HG03066 (cell line): ENCODE results near the gene BCAP31.
"Not testable (repeated sequence)": the region's sequence is repeated elsewhere in the genome, so short reads cannot be mapped to it uniquely, and the experiment has no call there.

Experiments used
- ATAC-seq: cut with Tn5 transposase; IDR thresholded peaks from one replicate; pipeline ENCODE4 v1.9.1; 2021; ENCODE audit warnings: low read depth; ENCODE audit not compliant: unreplicated experiment

BCAP31 gene

DNA sequence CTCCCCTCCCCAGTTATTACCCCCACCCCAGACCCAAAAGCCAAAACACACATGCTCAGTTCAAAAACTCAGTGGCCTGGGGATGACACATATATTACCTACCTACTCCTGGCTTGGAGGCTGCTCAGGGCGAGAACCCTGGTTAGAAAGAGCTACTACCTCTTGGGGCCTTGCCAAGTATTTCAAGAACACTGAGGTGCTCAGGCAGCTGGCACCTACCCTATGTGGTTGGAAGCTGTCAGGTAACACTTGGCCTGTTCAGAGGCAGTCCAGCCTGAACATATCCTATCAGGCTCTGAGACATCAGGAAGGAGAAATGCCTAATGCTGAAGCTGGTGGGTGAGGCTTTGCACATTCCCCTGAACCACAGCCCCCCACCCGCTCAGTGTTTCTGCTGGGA lies 4.9 kb downstream of the BCAP31 start:
- no peak for ATAC-seq

DNA sequence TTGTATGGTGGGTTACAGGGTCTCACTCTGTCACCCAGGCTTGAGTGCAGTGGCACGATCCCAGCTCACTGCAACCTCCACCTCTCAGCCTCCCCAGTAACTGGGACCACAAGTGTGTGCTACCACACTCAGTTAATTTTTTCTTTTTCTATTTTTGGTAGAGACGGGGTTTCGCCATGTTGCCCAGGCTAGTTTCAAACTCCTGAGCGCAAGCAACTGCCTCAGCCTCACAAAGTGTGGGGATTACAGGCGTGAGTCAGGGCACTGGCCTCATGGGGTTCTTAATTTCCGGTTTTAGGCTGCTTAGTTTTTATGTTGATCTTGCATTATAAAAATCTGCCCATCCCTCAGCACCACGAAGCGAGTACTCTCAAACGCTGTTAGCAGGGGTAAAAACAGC lies 6.7 kb downstream of the BCAP31 start:
- ATAC-seq: no peak

DNA sequence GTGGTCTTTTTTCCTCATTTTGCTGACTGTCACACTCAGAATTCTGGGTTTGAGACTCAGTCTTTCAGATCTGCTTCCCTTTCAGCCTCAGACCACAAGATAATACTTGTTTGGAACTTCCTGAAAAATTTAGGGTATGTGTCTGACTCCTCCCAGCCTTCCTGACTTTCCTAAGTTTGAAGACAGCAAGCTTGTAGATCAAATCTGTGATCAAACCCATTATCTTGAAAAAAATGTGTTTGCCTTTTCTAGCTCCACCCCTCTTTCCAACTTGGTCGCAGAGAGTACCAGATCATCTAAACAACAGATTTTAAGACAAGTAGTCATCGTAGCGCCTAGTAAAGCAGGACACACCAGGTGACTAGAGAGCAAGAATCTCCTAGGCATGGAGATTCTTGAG lies 9.9 kb downstream of the BCAP31 start:
- ATAC-seq: no peak

DNA sequence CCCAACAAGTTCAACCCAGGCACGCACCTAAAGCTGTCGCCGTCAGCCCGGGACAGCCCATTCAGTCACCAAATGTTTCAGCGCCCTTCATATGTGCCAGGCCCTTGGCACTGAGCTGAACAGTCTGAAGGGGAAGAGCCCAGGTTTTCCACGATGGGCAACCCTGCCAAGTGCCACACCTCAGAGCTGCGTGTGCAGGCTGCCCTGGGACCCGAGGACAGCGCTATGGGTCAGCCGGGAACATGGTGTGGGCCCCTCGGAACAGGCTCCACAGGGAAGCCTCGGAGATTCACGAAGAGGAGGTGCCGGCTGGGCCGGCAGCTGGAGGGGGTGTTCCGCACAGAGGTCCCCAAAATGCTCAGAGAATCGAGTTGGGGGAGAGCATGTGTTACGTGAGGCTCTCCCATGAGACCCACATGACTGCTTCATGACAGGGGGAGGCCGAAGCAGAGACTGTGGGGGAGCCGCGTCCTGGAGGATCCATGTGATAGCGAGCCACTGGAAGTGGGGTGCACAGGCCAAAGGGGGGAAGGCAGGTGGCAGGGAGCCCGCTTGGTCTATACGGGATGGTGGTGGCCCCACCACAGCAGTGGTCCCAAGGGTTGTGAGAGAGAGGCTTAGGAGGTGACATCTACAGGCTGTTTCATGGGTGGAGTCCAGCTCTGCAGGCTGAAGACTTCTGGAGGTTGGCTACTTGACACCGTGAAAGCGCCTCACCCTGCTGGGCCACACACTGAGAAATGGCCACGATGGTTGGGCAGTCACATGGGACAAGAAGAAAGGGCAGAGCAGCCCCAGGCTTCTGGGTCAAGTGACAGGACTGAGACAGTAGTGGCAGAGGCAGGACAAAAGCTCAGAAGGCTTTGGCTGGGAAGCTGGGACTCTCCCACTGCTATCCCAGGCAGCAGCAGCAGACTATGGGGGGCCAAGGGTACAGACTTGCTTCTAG lies 14.2 kb downstream of the BCAP31 start:
- ATAC-seq: no peak

DNA sequence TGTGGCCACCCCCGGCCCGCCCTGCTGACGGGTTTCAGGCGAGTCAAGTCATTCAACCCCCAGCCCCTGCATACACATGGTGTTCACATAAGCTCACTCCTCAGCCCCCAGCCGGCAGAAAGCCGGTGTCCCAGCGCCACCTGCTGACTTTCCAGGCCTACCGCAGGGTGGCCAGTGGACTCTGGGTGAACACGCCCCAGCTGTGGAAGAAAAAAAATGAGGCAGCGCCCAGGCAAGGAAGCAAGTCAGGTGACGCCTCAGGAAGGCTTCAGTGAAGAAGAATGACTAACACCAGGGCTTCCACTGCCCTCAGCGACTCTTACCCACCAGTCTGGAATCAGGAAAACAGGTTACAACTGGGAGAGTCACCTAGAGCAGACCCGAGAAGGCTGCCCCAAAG lies 15.8 kb downstream of the BCAP31 start:
- ATAC-seq: no peak

DNA sequence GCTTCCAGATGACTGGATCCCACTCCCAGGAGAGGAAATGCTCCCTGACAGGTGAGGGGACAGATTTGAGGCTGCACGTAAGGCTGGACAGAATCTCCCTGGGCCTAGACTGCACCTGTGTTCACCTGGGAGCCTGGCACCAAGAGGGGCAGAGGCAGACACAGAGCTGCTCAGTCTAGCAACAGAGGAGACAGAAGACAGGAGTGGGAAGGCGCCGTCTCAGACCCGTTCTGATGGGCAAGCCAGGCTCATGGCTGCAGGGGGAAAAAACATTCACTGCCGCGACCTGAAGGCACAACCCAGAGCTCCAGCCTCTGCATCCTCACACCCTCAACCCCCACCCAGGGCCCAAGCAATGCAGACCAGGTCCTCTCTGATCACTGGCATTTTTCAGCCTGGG lies 16.8 kb downstream of the BCAP31 start:
- ATAC-seq: no peak

DNA sequence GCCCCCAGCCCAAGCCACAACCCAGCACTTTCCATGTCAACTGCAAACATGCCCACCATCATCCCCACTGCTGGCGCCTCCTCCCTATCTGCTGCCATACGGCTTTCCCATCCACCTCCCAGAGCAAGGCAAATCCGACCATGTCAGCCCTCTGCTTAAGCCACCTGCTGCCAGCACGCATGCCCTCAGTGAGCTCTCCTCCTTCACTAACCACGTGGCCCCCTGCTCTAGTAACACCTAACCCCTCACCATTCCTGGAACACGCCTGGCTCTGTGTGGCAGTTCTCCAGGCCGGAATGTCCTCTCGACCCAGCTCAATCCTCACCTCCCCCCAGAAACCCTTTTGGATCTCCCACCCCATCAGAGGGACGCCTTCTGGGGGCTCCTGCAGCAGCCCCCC lies 17.4 kb downstream of the BCAP31 start:
- no peak for ATAC-seq

DNA sequence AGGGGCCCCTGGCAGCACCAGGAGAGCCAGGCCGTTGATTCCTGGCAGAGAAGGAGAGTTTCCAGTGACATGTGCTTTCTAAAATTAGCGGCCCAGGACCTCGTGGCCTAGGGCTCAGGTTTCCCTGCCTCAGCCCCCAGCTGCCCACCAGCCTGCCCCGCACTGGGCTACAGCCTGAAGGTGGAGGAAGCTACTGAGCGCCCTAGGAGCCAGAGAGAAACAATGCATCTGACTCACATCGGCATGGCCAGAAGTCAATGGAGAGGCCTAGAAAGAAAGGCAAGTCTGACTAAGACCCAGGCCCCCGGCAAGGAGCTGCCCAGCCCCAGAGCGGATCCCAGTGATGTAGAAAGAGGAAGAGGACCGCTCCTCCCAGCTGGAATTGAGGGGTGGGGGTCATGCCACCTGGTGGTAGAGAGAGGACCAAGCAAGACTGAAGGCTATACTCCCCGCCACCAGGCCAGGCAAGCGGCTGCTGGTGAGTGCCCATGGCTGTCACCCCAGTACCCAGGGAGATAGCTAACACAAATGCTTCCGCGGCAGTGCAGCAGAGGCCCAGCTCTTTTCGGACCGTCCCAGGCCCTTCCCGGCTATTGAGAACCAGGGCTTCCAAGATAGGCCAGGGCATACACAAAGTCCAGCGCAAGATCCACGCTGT lies 18.7 kb downstream of the BCAP31 start:
- ATAC-seq: not testable (repeated sequence)

DNA sequence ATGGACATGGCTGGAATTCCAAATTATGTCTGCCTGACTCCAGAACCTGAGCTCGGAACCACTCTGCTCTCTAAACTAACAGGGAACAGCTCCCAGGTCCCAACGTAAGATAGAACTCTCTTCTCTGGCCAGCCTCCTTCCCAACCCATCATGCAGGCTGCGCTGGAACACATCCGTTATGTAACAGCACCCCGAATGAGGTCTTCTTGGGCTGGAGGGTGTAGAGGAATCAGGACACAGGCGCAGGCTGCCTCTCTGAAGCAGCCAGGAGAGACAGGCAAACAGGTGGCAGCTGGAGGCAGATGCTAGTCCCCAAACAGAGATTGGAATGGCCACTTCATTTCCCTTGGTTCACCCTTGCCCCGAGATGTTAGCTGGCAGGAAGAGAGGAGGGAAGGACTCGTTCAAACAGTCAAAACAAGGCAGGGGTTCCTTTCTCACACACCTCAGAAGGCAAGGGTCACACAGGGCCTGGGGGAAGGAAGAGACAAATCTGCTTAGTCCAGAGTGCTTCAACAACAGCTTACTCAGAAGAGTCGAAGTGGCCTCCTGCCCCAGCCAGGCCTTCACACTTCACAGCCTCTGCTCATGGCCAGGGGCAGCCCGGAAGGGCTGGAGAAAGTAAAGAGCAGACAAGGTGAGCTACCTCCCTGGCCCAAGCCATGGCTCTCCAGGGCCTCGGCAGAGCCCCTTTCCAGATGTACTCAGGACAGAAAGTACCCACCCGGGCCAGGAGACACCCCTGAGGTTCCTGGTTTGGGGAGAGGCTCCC lies 19.4 kb downstream of the BCAP31 start:
- ATAC-seq: not testable (repeated sequence)

DNA sequence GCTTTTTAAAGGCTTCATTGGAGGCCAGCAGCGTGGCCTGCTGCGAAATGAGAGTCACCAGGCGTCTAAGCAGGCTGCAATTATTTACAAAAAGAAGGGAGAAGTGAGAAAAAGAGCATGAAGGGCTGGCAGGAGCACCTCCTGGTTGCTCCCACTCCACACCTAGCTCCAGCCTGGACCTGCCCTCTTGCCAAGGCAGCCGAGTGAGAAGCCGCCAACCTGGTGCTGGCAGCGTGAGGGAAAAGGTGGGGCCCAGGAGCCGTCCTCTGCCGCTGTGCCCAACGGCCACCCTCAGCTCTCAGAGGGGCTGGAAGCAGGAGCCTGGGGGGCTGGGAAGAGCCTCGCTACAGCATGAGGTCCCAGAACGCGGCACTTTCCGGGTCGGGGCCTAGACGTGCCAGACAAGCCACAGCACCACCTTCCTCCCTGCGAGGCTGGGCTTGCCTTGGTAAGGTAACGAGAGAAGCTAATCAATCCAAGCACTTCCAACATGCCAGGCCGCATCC lies 20.1 kb downstream of the BCAP31 start:
- ATAC-seq: no peak

DNA sequence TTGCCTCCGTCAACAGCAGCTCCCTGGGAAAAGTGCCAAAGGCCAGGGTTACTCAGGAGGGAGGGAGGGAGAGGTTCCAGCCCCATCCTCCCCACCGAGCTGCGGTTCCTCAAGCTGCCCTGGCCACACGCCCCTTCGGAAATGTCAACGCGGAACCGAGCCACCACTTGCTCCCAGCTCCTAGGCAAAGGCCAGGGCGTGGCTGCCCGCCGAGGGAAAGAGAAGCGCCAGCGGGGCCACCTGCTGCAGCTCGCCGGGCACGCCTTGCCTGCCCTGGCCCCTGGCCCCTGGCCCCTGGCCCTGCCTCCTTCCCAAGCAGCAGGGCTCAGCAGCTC lies 21.2 kb downstream of the BCAP31 start:
- no peak for ATAC-seq

DNA sequence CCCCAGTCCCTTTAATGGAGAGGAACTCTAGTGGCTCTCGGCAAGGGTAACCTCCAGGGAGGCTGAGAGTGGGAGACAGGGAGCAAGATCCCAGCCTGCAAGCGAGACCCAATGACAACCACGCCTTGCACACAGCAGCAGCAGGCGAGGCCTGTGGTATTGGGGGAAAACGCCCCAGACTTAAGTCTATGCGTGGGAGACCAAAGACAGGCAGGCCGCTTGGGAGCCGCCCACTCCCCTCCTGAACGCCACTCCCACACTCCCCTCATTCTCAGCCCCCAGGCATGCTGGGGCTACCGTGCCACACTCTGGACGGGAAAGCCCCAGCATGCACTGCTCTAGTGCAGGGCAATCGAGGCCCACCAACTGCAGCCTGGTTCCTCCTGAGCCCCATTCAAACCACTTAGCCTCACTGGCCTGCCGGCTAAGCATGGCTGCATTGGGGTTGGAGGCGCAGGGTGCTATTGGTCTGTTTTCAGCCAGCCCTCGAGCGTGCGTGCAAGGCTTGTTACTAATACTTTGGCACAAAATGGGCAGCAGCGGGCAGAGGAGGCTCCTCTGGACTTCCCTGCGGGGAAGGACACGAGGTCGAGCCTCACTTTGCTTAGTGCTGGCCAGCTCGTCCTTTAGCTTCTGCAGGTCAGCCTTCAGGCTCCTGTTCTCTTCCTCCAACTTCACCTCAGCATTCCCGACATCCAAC lies 21.7 kb downstream of the BCAP31 start:
- ATAC-seq: no peak

DNA sequence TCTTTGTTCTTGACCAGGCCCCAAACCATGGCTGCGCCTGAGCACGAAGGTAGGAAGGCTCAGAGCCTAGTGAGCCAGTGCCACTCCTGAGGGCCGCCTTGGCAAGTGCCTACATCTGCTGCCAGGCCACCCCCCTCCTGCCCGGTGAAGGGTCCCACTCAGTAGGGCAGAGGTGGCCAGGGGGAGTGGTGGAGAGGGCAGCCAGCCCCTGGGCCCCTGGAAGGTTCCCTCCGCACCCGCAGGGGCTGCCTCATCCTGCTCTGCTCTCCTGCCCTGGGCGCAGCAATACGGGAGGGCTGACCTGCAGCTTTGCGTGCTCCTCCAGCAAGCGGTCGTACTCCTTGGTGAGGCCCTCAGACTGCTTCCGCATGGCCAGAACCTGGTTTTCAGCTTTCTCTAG lies 22.5 kb downstream of the BCAP31 start:
- no peak for ATAC-seq

DNA sequence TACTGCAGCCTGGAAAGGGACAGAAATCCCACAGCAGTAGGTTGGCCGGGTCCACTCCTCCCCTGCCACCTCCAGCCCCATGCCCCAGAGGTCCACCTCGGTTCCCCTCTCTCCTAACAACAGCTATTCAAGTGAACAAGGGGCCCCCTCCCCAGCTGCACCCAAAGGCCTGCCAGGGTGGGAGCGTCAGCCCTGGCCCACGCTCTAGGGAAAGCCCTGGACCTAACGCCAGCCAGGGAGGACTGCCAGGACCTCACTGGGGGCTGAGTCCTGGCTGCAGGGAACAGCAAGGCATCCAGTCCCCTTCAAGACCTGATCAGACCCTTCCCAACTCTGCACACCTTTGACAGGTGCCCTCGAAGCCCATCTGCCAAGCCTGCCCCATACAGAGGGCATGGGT lies 23.2 kb downstream of the BCAP31 start:
- no peak for ATAC-seq

DNA sequence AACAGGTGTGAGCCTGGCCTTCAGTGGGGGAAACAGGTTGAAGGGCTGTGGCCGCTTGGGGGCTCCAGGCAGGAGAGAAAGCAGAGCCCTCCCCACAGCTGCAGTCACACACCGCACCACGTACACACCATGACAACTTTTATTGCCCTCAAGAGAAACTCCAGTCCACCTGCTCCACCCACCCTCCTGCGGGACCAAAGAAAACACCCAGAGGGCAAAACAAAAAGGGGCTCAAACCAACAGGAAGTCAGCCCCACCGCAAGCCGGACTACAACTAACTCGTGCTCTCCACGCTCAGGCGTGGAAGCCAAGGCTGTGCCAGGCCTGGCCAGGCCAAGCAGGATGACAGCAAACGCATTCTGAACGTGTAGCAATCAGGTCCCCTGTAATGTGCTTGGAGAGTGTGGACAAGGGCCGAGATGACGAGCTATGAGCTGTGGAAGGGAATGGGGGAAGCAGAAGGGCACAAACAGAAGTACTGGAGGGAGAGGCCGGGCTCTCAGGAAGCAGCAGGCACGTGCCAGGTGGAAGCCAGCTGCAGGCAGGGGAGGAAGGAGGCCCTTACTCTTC lies 23.7 kb downstream of the BCAP31 start:
- no peak for ATAC-seq

DNA sequence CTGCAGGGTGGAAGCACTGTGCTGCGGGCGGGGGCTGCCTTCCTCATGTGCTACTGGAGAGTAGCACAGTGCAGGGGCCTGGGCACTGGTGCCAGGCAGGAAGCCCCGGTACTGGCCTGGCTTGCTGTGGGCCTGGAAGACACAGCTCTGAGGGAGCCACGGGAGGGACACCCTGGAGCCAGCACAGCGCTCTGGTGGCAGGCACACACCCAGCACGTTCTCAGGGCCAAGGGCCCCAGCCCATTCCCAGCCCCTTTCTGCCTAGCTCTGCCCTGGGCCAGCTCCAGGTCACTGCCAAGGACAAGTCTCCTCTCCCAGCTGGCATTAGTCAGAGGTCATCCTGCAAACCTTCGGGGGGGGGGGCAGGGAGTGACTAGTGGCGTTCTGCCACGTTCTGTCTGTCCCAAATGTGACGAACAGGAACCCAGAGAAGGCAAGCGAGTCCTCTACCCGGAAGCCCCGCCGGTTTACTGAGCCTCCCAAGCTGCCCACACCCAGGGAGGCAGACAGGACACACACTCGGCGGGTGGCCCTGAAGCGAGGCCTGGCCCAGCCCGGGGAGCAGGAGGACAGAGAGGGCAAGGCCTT lies 24.3 kb downstream of the BCAP31 start:
- ATAC-seq: not testable (repeated sequence)

DNA sequence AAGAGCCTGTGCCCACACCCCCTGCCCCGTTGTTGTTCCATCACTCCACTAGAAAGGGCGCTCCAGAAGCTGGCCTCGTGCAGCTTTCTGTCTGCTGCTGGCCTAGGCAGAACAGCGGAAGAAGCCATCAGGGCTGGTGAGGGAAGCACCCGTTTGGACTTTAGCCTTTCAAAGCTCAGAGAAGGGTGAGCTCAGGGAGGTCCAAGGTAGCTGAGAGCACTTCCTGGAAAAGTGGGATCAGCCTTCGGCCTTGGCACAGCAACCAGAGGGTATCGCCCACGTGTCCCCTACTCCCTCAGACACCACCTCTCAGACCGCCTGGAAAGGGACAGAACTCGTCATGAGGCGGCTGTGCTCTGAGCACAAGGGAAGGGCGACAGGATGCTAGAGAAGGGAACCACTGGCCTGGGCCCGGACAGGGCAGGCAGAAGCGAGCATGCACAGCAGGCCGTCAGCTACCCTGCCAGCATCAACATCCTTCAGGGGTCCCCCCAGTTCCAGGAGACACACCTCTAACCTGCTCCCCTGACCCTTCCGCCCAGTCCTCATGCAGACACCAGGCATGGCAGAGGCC lies 24.9 kb downstream of the BCAP31 start:
- ATAC-seq: not testable (repeated sequence)

DNA sequence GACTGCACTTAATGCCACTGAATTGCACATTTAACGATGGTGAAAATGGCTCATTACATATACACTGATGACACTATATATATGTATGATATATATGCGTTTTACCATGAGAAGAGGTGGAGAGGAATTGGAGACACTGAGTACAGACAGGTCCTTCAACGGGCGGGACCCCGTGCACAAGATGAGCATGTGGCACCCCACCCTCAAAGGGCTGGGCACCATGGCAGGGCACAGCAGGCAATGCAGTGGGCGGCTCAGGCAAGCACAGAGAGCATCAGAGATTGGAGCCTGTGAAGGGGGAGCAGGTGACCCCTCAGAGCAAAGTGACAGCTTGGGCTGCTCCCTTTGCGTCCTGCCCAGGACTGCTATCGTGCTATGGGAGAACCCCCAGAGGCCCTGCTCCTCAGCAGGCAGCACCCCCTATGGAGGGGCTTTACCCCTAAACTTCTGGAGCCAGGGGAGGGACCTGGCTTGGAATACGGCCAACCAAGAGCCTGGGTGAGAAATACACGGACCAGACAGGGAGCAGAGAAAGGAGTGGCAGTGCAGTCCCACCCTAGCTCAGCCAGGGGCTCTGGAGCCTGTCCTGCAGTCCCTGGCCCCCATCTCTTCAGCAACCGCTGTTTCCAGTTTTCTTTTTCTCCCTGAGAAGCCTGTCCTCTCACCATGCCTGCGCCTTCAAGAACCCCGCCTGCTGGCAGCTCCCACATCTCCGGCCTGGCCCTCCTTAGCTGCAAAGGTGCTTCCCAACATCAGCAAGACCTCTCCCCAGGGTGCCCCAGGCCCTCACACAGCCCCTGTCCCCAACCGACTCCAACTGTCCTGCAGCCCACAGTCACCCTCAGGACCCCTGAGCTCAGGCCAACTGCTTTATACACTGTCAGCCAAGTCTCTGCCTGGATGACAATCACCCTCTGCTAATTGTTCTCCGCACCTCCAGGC lies 26.0 kb downstream of the BCAP31 start:
- ATAC-seq: no peak
